GM12878 (cell line): ENCODE data around the gene ABCC11. TPM values are rescaled to one million over a fixed set of nuclear protein-coding genes. Genes with fewer than 3 reads are reported as not detected.

ENCODE experiments used
- ATAC-seq: fragments of 200-7000 bp; cut with Tn5 transposase; 3 replicates; pipeline ENCODE4 v1.9.1; 2020; ENCODE audit warnings: mild to moderate bottlenecking, moderate library complexity
- BruUV-seq: library from RNA; stranded (reverse); fragments of 400-500 nt; replicated peaks from 2 replicates; lab custom pipeline; 2021; lab: Mats Ljungman, UMichigan
- CTCF ChIA-PET: fragments of 300-600 bp; sonication (Branson Sonifier 250); formaldehyde crosslinking; extraction: SDS; loops from one replicate; lab custom pipeline; 2021; ENCODE audit warnings: inconsistent platforms; lab: Yijun Ruan, JAX
- POLR2A ChIA-PET: fragments of 350-600 bp; formaldehyde crosslinking; extraction: SDS; loops from one replicate; lab custom pipeline; 2021; ENCODE audit warnings: inconsistent platforms; lab: Charles Lee
- RAD21 ChIA-PET: fragments of 300-600 bp; sonication (Branson Sonifier 250); formaldehyde crosslinking; loops from one replicate; lab custom pipeline; 2023; ENCODE audit warnings: antibody characterized with exemption; ENCODE audit not compliant: unreplicated experiment; lab: Charles Lee
- SMC1A ChIA-PET: fragments of 300-600 bp; sonication (Branson Sonifier 250); formaldehyde crosslinking; loops from one replicate; lab custom pipeline; 2023; ENCODE audit not compliant: unreplicated experiment, uncharacterized antibody; lab: Charles Lee
- DNase-seq: peaks from one replicate; pipeline ENCODE4 v3.0.0-alpha.2; 2011; ENCODE audit warnings: low read depth, low spot score
- FAIRE-seq: peaks from 3 replicates; lab custom pipeline; 2011; peaks lifted over from hg19 to GRCh38; lab: Jason Lieb, UNC
- H2AFZ ChIP-seq: 2 replicates; pipeline ENCODE4 v1.6.0; 2011; ENCODE audit warnings: low read depth, low read length, control low read depth; ENCODE audit not compliant: control insufficient read depth
- H3K27ac ChIP-seq: 2 replicates; pipeline ENCODE4 v1.5.1; 2011; ENCODE audit warnings: control low read depth; ENCODE audit not compliant: control insufficient read depth, insufficient read depth
- H3K27me3 ChIP-seq, 2 experiments: replicated peaks in 1 of 2; 2 replicates each; pipeline versions ENCODE4 v1.6.0 to v1.6.1; 2011; ENCODE audit warnings: low read length in 1 of 2; ENCODE audit not compliant: control insufficient read depth in 2 of 2, insufficient read depth in 2 of 2
- H3K36me3 ChIP-seq, 2 experiments: 2 replicates each; pipeline ENCODE4 v1.5.1; 2011; ENCODE audit warnings: low read length in 1 of 2; ENCODE audit not compliant: control insufficient read depth in 2 of 2, insufficient read depth in 2 of 2
- H3K4me1 ChIP-seq: 2 replicates; pipeline ENCODE4 v1.6.1; 2011; ENCODE audit warnings: mild to moderate bottlenecking, low read length, moderate library complexity, mixed read lengths; ENCODE audit not compliant: control insufficient read depth, insufficient read depth
- H3K4me2 ChIP-seq: 2 replicates; pipeline ENCODE4 v1.6.0; 2011; ENCODE audit warnings: control low read depth; ENCODE audit not compliant: control insufficient read depth, insufficient read depth
- H3K4me3 ChIP-seq: fragments of 200-600 bp; sonication (generic); 2 replicates; pipeline ENCODE4 v1.5.1; 2016
- H3K79me2 ChIP-seq: 2 replicates; pipeline ENCODE4 v1.6.0; 2011; ENCODE audit warnings: low read length; ENCODE audit not compliant: control insufficient read depth, insufficient read depth
- H3K9ac ChIP-seq: 2 replicates; pipeline ENCODE4 v1.8.0; 2011; ENCODE audit warnings: low read length, control low read depth, mixed read lengths; ENCODE audit not compliant: control insufficient read depth, insufficient read depth
- H3K9me3 ChIP-seq: replicated peaks from 3 replicates; pipeline ENCODE4 v1.5.1; 2011; ENCODE audit warnings: mild to moderate bottlenecking, low read length; ENCODE audit not compliant: control insufficient read depth, insufficient read depth
- H4K20me1 ChIP-seq: 2 replicates; pipeline ENCODE4 v1.6.0; 2011; ENCODE audit not compliant: control insufficient read depth, insufficient read depth
- CBFB ChIP-seq: IDR thresholded peaks from 2 replicates; pipeline ENCODE4 v1.6.1; 2016; ENCODE audit warnings: antibody characterized with exemption, low read depth
- CHD2 ChIP-seq: IDR thresholded peaks from 2 replicates; pipeline ENCODE4 v1.6.1; 2011; ENCODE audit warnings: low read depth, low read length, improper control_type of control experiment, borderline replicate concordance
- KDM1A ChIP-seq: fragments of 200-600 bp; sonication (generic); IDR thresholded peaks from 2 replicates; pipeline ENCODE4 v1.6.1; 2016; ENCODE audit warnings: borderline replicate concordance
- KLF5 ChIP-seq: fragments of 450-650 bp; IDR thresholded peaks from 2 replicates; pipeline ENCODE4 v1.6.1; 2014; ENCODE audit warnings: mild to moderate bottlenecking; ENCODE audit not compliant: partially characterized antibody
- RBBP5 ChIP-seq: fragments of 200-600 bp; sonication (generic); conservative IDR thresholded peaks from 2 replicates; pipeline ENCODE4 v1.6.1; 2016
- SRF ChIP-seq, 2 experiments: IDR thresholded peaks; 2 replicates each; pipeline ENCODE4 v1.6.1; 2011; ENCODE audit warnings: low read depth in 2 of 2, low read length in 2 of 2, mild to moderate bottlenecking in 1 of 2, moderate library complexity in 1 of 2
- SUZ12 ChIP-seq: fragments of 200-600 bp; sonication (generic); IDR thresholded peaks from one replicate; pipeline ENCODE4 v1.6.1; 2018; ENCODE audit warnings: antibody characterized with exemption, mild to moderate bottlenecking; ENCODE audit not compliant: unreplicated experiment
- ZNF217 ChIP-seq: fragments of 450-650 bp; IDR thresholded peaks from 2 replicates; pipeline ENCODE4 v1.6.1; 2017; ENCODE audit warnings: antibody characterized with exemption, mild to moderate bottlenecking
- ZSCAN29 ChIP-seq: fragments of 450-650 bp; IDR thresholded peaks from 2 replicates; pipeline ENCODE4 v1.6.1; 2017; ENCODE audit warnings: mild to moderate bottlenecking, moderate library complexity
- WGBS: methylation state at CpG from one replicate; pipeline ENCODE4 v1.1.6; 2016; ENCODE audit warnings: low lambda C conversion rate; ENCODE audit not compliant: insufficient replicate concordance, insufficient coverage; ENCODE audit errors: missing lambda C conversion rate; 5-methylcytosine and 5-hydroxymethylcytosine counted together
- in situ Hi-C: fragments of 300-500 bp; cut with MboI; formaldehyde crosslinking; loops from 9 replicates; pipeline ENCODE4 v1.14.3; 2018; ENCODE audit warnings: mixed read lengths
- intact Hi-C: fragments of 100-400 bp; cut with micrococcal nuclease; formaldehyde crosslinking; loops from one replicate; pipeline ENCODE4 v1.14.2; 2022; ENCODE audit not compliant: unreplicated experiment
- polyA plus RNA-seq, 11 experiments: library from polyadenylated mRNA; depleted of rRNA in 4 of 11; unstranded in 6 of 11; stranded (reverse) in 5 of 11; fragments of >200 nt; fragmentation: Nextera tagmentation in 4 of 11; fragmentation: Illumina TruSeq in 1 of 11; extraction: Ambion mirVana in 4 of 11; extraction: Trizol in 1 of 11; gene quantifications; 1 replicate in 1 of 11; 2 replicates in 10 of 11; pipeline versions ENCODE4 v1.2.1 to v1.2.3, GENCODE V29; 2011 to 2016; ENCODE audit warnings: inconsistent platforms in 2 of 11, missing spikeins in 2 of 11, low read depth in 1 of 11
- total RNA-seq, 4 experiments: library from RNA; depleted of rRNA in 3 of 4; stranded (reverse); fragments of >200 nt in 3 of 4; fragmentation: Illumina TruSeq in 1 of 4; extraction: Trizol in 1 of 4; gene quantifications; 2 replicates each; pipeline versions ENCODE4 v1.2.1 to v1.2.3, GENCODE V29; 2013 to 2021
- TF ChIP-seq, protein P1 (sequence below): fragments of 450-650 bp; formaldehyde crosslinking; IDR thresholded peaks from 2 replicates; pipeline ENCODE4 v1.5.0; 2022; ENCODE audit warnings: mild to moderate bottlenecking, missing genetic modification characterization

ABCC11 gene
- total and polyA plus RNA-seq, 10 of the 15 experiments (the other 5 are each of a cell fraction or from before 2014, with no cell fraction given) = 0.04 to 0.20 (median 0.10) TPM; not detected in 6

DNA sequence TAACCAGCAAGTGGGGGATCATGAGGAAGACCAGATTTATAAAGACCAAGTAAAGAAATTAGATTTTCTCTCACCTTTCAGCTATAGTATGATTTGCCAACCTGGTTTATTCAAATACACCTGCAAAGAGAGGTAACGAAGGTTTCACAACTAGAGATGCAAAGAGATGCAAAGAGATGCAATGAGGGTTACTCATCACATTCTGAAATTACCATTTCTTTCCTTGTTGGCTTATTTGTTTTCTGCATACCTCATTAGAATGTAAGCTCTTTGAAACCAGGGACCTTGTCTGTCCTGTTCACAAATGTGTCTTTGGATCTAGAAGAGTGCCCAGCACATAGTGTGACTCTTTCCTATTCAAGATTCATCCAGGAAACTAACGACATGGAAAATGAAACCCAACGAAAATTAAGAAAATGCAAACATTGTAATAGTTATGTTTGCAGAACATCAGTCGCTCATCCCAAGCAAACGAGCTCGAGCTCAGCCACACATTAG, 12.2 kb downstream of the ABCC11 start:
- TF ChIP-seq KDM1A = no peak
- no peak for TF ChIP-seq SUZ12
- TF ChIP-seq SRF (IDR thresholded peaks at IDR 0.05; ENCODE audit: low read depth in 2 of 2, low read length in 2 of 2) = no peak
- no peak for TF ChIP-seq CBFB
- no peak for TF ChIP-seq ZNF217
- TF ChIP-seq CHD2 = no peak
- TF ChIP-seq RBBP5 = no peak
- TF ChIP-seq KLF5 = no peak
- no peak overlapping the region for H3K27ac ChIP-seq
- FAIRE-seq (no peak), ATAC-seq (no peak), DNase-seq (no peak)
- no peak overlapping the region for H3K4me2 ChIP-seq
- peaks cover 3% of the 10 kb centered on the region for H3K4me1 ChIP-seq
- in situ Hi-C loops = no loop called here
- no peak overlapping the region for H3K4me3 ChIP-seq
- no peak overlapping the region for H2AFZ ChIP-seq
- SMC1A ChIA-PET = interaction anchor here (1.9 kb wide), 1 partner anchor 106 kb away, joined by 3 read pairs; no protein-coding TSS in a partner anchor
- intact Hi-C loops = no loop called here
- no peaks in the 10 kb centered on the region; the same call in 2 of the 3 replicates for H3K9me3 ChIP-seq
- RAD21 ChIA-PET = interaction anchor here (1.2 to 1.6 kb wide), 3 partner anchors 174 to 395 kb away, joined by 3 to 6 read pairs (median 4); no protein-coding TSS in a partner anchor
- H3K79me2 ChIP-seq = no peaks in the 10 kb centered on the region
- H4K20me1 ChIP-seq = no peaks in the 10 kb centered on the region
- H3K27me3 ChIP-seq = no peaks in the 10 kb centered on the region
- POLR2A ChIA-PET = no interaction called here
- 14% methylated on average over 6 of the region's 6 CpGs for WGBS
- no peaks in the 10 kb centered on the region for H3K36me3 ChIP-seq
- CTCF ChIA-PET = interaction anchor here (1.3 to 1.7 kb wide), 4 partner anchors 16 to 395 kb away, joined by 3 to 8 read pairs (median 6); no protein-coding TSS in a partner anchor
- H3K9ac ChIP-seq = no peak overlapping the region
- no TSS peak for BruUV-seq

DNA sequence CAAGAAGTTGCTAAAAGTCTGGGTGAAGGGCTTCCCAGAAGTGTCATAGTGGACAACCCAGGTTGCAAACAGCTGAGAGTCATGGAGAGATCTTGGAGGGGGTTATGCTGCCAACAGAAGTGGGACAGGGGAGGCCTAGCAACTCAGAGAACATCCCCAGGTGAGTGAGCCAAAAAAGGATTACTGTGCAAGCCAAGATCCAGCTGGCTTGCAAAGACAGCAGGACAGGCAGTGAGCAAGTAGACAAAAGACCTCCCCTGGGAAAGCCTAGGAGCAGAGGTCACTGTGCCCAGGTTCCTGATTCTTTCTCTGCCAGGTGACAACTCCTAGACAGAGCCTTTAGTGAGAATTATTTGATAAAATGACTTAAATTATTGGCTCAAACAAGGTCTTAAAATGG, 12.7 kb downstream of the ABCC11 start:
- no peak for ATAC-seq
- Histone ChIP-seq H3K79me2 (no peaks in the 10 kb centered on the region), H2AFZ (no peak overlapping the region), H3K9me3 (no peaks in the 10 kb centered on the region), H3K4me3 (no peak overlapping the region), H3K36me3 (no peaks in the 10 kb centered on the region), H4K20me1 (no peaks in the 10 kb centered on the region), H3K27me3 (no peaks in the 10 kb centered on the region), H3K27ac (no peak overlapping the region), H3K4me2 (no peak overlapping the region), H3K9ac (no peak overlapping the region), H3K4me1 (peaks cover 3% of the 10 kb centered on the region)
- SMC1A ChIA-PET = interaction anchor here (1.9 to 5.4 kb wide), 2 partner anchors 106 to 388 kb away, joined by 3 to 30 read pairs; no protein-coding TSS in a partner anchor
- POLR2A ChIA-PET = no interaction called here
- FAIRE-seq = no peak
- DNase-seq = no peak
- RAD21 ChIA-PET = interaction anchor here (1.2 to 3.7 kb wide), 3 partner anchors 175 to 395 kb away, joined by 4 to 30 read pairs (median 6); no protein-coding TSS in a partner anchor
- intact Hi-C loops (loop anchor here (5.0 kb wide), 1 partner anchor 388 kb away; no protein-coding TSS in a partner anchor), in situ Hi-C loops (loop anchor here (5.0 kb wide), 1 partner anchor 398 kb away; no protein-coding TSS in a partner anchor)
- CTCF ChIA-PET = interaction anchor here (0.8 to 1.3 kb wide), 3 partner anchors 17 to 389 kb away, joined by 3 to 5 read pairs (median 3); no protein-coding TSS in a partner anchor
- no TSS peak for BruUV-seq
- no peak for TF ChIP-seq ZSCAN29
- TF ChIP-seq, protein P1, sequence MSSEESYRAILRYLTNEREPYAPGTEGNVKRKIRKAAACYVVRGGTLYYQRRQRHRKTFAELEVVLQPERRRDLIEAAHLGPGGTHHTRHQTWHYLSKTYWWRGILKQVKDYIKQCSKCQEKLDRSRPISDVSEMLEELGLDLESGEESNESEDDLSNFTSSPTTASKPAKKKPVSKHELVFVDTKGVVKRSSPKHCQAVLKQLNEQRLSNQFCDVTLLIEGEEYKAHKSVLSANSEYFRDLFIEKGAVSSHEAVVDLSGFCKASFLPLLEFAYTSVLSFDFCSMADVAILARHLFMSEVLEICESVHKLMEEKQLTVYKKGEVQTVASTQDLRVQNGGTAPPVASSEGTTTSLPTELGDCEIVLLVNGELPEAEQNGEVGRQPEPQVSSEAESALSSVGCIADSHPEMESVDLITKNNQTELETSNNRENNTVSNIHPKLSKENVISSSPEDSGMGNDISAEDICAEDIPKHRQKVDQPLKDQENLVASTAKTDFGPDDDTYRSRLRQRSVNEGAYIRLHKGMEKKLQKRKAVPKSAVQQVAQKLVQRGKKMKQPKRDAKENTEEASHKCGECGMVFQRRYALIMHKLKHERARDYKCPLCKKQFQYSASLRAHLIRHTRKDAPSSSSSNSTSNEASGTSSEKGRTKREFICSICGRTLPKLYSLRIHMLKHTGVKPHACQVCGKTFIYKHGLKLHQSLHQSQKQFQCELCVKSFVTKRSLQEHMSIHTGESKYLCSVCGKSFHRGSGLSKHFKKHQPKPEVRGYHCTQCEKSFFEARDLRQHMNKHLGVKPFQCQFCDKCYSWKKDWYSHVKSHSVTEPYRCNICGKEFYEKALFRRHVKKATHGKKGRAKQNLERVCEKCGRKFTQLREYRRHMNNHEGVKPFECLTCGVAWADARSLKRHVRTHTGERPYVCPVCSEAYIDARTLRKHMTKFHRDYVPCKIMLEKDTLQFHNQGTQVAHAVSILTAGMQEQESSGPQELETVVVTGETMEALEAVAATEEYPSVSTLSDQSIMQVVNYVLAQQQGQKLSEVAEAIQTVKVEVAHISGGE (CRISPR knock-in tag) = no peak
